Measurements from ENCODE around the gene GRAP2.

GRAP2 gene

DNA sequence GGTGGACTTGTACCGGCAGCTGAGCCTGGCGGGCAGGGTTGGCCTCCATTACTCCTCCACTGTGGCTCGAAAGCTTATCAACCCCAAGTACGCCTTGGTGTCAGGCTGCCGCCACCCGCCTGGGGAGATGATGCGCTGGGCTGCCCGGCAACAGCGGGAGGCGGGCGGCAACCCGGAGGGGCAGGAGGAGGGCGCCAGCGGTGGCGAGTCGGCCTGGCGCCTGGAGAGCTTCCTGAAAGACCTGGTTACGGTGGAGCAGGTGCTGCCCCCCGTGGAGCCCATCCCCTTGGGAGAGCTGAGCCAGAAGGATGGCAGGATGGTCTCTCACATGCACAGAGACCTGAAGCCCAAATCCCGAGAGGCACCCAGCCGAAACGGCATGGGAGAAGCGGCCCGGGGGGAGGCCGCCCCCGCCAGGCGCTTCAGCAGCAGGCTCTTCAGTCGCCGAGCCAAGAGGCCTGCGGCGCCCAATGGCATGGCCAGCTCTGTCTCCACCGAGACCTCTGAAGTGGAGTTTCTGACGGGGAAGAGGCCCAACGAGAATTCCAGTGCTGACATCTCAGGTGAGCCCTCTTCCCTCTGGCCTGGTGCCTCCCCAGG is 120.6 kb downstream of the GRAP2 start:
- no peaks in the 10 kb centered on the region for H3K36me3 ChIP-seq (ENCODE audit: control insufficient read depth, insufficient read depth, low read length)
- H3K9me3 ChIP-seq (ENCODE audit: control insufficient read depth, low read length) = no peaks in the 10 kb centered on the region
- H3K4me3 ChIP-seq (ENCODE audit: extremely low read depth, insufficient read depth, low read length, poor library complexity, severe bottlenecking) = no peak overlapping the region
- 92 to 96% methylated on average over 34 of the region's 34 CpGs for WGBS, 2 experiments (ENCODE audit: insufficient coverage in 2 of 2)
- H3K4me1 ChIP-seq (ENCODE audit: control insufficient read depth, insufficient read depth, low read length, poor library complexity, severe bottlenecking) = peaks cover 5% of the 10 kb centered on the region
- H3K27ac ChIP-seq (ENCODE audit: low read depth, low read length, severe bottlenecking) = no peak overlapping the region

DNA sequence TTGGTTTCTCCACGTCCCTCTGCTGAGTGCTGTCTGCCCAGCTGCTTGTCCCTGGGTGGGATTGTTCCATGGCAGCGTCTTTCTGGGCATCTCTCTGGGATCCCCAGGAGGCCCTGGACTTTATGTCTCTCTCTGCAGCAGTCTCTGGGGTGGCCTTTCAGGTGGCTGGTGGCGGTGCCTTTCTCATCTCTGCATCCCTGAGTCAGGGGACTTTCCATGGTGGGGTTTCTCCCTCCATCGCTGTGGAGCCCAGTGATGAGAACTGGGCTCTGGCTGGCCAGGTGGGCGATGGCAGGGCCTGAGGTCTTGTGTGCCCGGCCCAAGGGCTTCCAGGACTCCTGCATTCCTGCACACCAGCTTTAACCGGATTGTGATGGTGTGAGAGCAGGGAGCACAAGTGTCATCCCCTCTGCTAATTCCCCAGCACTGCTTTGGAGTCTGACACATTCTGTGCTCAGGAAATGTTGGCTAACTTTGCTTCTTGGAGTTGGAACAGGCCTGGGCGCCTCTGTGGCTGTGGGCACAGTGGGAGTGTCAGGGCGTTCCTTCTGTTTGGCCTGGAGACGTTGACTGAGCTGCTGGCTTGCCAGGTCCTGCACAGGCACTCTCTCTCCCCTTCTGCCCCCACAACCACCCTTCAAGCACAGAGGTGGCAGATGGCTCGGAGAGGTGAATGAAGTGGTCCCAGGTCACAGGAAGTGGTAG is 121.8 kb downstream of the GRAP2 start:
- WGBS, 2 experiments (ENCODE audit: insufficient coverage in 2 of 2) = 82 to 93% methylated on average over 6 to 9 of the region's 11 CpGs
- H3K36me3 ChIP-seq (ENCODE audit: control insufficient read depth, insufficient read depth, low read length) = no peaks in the 10 kb centered on the region
- H3K9me3 ChIP-seq (ENCODE audit: control insufficient read depth, low read length) = no peaks in the 10 kb centered on the region
- no peak overlapping the region for H3K27ac ChIP-seq (ENCODE audit: low read depth, low read length, severe bottlenecking)
- H3K4me3 ChIP-seq (ENCODE audit: extremely low read depth, insufficient read depth, low read length, poor library complexity, severe bottlenecking) = no peak overlapping the region
- H3K4me1 ChIP-seq (ENCODE audit: control insufficient read depth, insufficient read depth, low read length, poor library complexity, severe bottlenecking) = peaks cover 5% of the 10 kb centered on the region

Data from mesodermal cell (in vitro differentiated cells).